KMS-11 (cell line): ENCODE data around the gene DNPH1.

ENCODE experiments used
- H2AFZ ChIP-seq: fragments of 200-600 bp; sonication (generic); 2 replicates; pipeline ENCODE4 v1.6.1; 2016; ENCODE audit warnings: antibody characterized with exemption, mixed run types, low read depth
- H3K27ac ChIP-seq: fragments of 200-600 bp; sonication (generic); 2 replicates; pipeline ENCODE4 v1.6.1; 2016; ENCODE audit warnings: mild to moderate bottlenecking, mixed run types
- H3K27me3 ChIP-seq: fragments of 200-600 bp; sonication (generic); 2 replicates; pipeline ENCODE4 v1.6.1; 2017; ENCODE audit warnings: mild to moderate bottlenecking, low read depth, mixed run types, moderate library complexity; ENCODE audit not compliant: insufficient read depth
- H3K36me3 ChIP-seq: fragments of 200-600 bp; sonication (generic); 2 replicates; pipeline ENCODE4 v1.6.1; 2017; ENCODE audit warnings: mild to moderate bottlenecking, mixed run types; ENCODE audit not compliant: insufficient read depth
- H3K4me1 ChIP-seq: fragments of 200-600 bp; sonication (generic); 2 replicates; pipeline ENCODE4 v1.6.1; 2016; ENCODE audit warnings: mild to moderate bottlenecking, low read depth, mixed run types; ENCODE audit not compliant: poor library complexity, severe bottlenecking
- H3K4me2 ChIP-seq: fragments of 200-600 bp; sonication (generic); 2 replicates; pipeline ENCODE4 v1.7.0; 2016; ENCODE audit warnings: mild to moderate bottlenecking, mixed run types
- H3K4me3 ChIP-seq: fragments of 200-600 bp; sonication (generic); IDR thresholded peaks from 2 replicates; pipeline ENCODE4 v1.6.1; 2017; ENCODE audit warnings: low read depth, low read length, mixed read lengths; ENCODE audit not compliant: insufficient read depth
- H3K79me2 ChIP-seq: fragments of 200-600 bp; sonication (generic); 2 replicates; pipeline ENCODE4 v1.6.1; 2016; ENCODE audit warnings: low read depth, mixed run types; ENCODE audit not compliant: insufficient read depth
- H3K9ac ChIP-seq: fragments of 200-600 bp; sonication (generic); 2 replicates; pipeline ENCODE4 v1.6.1; 2016; ENCODE audit warnings: mild to moderate bottlenecking, mixed run types
- H4K20me1 ChIP-seq: fragments of 200-600 bp; sonication (generic); 2 replicates; pipeline ENCODE4 v1.6.1; 2016; ENCODE audit warnings: mild to moderate bottlenecking, mixed run types; ENCODE audit not compliant: insufficient read depth
- CTCF ChIP-seq: fragments of 200-600 bp; sonication (generic); conservative IDR thresholded peaks from 2 replicates; pipeline ENCODE4 v1.6.1; 2017; ENCODE audit warnings: low read depth, mild to moderate bottlenecking, antibody characterized with exemption, low read length, moderate library complexity, mixed read lengths

The DNPH1 gene

GRCh38 chr6:43186706-43187105 lies 42.6 kb downstream of the DNPH1 start:
- H3K36me3 ChIP-seq = no peaks in the 10 kb centered on the region

GRCh38 chr6:43186019-43186418 lies 43.3 kb downstream of the DNPH1 start:
- H3K27ac ChIP-seq = no peak overlapping the region
- H3K4me3 ChIP-seq = no peak overlapping the region
- peaks cover 7% of the 10 kb centered on the region; the same call in 1 of the 2 replicates for H3K79me2 ChIP-seq
- H3K36me3 ChIP-seq = no peaks in the 10 kb centered on the region
- no peaks in the 10 kb centered on the region for H3K27me3 ChIP-seq
- no peaks in the 10 kb centered on the region for H4K20me1 ChIP-seq
- no peak overlapping the region for H3K4me2 ChIP-seq
- no peak overlapping the region for H2AFZ ChIP-seq
- no peak overlapping the region for H3K9ac ChIP-seq
- no peak for TF ChIP-seq CTCF
- peaks cover 12% of the 10 kb centered on the region for H3K4me1 ChIP-seq

More at GRCh38 chr6:43186706-43187105, 42.6 kb downstream of the DNPH1 start:
- no peak overlapping the region for H3K27ac ChIP-seq
- H3K4me3 ChIP-seq = no peak overlapping the region
- H3K4me2 ChIP-seq = no peak overlapping the region
- peaks cover 6% of the 10 kb centered on the region for H3K4me1 ChIP-seq
- no peaks in the 10 kb centered on the region for H4K20me1 ChIP-seq
- H3K9ac ChIP-seq = no peak overlapping the region
- no peaks in the 10 kb centered on the region for H3K27me3 ChIP-seq
- no peak overlapping the region for H2AFZ ChIP-seq
- TF ChIP-seq CTCF = no peak
- peaks cover 7% of the 10 kb centered on the region; the same call in 1 of the 2 replicates for H3K79me2 ChIP-seq

GRCh38 chr6:43185391-43185985 lies 43.8 kb downstream of the DNPH1 start:
- Histone ChIP-seq H3K4me2 (no peak overlapping the region), H3K79me2 (peaks cover 7% of the 10 kb centered on the region; the same call in 1 of the 2 replicates), H3K27me3 (no peaks in the 10 kb centered on the region), H3K36me3 (no peaks in the 10 kb centered on the region), H3K4me3 (no peak overlapping the region), H4K20me1 (no peaks in the 10 kb centered on the region), H2AFZ (no peak overlapping the region), H3K4me1 (peaks cover 13% of the 10 kb centered on the region), H3K27ac (no peak overlapping the region), H3K9ac (no peak overlapping the region)
- TF ChIP-seq CTCF = no peak

GRCh38 chr6:43184268-43184985 lies 44.9 kb downstream of the DNPH1 start:
- no peak overlapping the region for H2AFZ ChIP-seq
- TF ChIP-seq CTCF = no peak
- no peaks in the 10 kb centered on the region for H4K20me1 ChIP-seq
- H3K36me3 ChIP-seq = no peaks in the 10 kb centered on the region
- H3K4me1 ChIP-seq = peaks cover 13% of the 10 kb centered on the region
- H3K27me3 ChIP-seq = no peaks in the 10 kb centered on the region
- no peak overlapping the region for H3K4me2 ChIP-seq
- H3K9ac ChIP-seq = no peak overlapping the region
- no peak overlapping the region for H3K4me3 ChIP-seq
- H3K79me2 ChIP-seq = peaks cover 7% of the 10 kb centered on the region; the same call in 1 of the 2 replicates
- no peak overlapping the region for H3K27ac ChIP-seq
